Kidney (tissue), 14 donors: Measurements from ENCODE around the gene CLPX. TPM values are rescaled to one million over a fixed set of nuclear protein-coding genes. Genes with fewer than 3 reads are reported as not detected.

ENCODE experiments used
- DNase-seq, 5 donors: peaks; one replicate each; pipeline ENCODE4 v3.0.0-alpha.2; 2013 to 2020
- FAIRE-seq: peaks from 2 replicates; lab custom pipeline; 2012; peaks lifted over from hg19 to GRCh38; lab: Jason Lieb, UNC
- H3K27ac ChIP-seq, 2 donors: one replicate each; pipeline ENCODE4 v1.7.0; 2013; ENCODE audit warnings: low read depth in 2 of 2, low read length in 2 of 2, inconsistent platforms in 1 of 2
- H3K27me3 ChIP-seq: one replicate; pipeline ENCODE4 v1.7.1; 2013; ENCODE audit warnings: low read length, inconsistent platforms; ENCODE audit not compliant: control insufficient read depth, insufficient read depth
- H3K36me3 ChIP-seq, 3 donors: one replicate each; pipeline versions ENCODE4 v1.7.0 to v1.7.1; 2013; ENCODE audit warnings: low read length in 3 of 3, control low read depth in 1 of 3, inconsistent platforms in 1 of 3; ENCODE audit not compliant: insufficient read depth in 3 of 3, control insufficient read depth in 2 of 3
- H3K4me1 ChIP-seq, 3 donors: one replicate each; pipeline versions ENCODE4 v1.7.0 to v1.7.1; 2013; ENCODE audit warnings: low read length in 3 of 3, inconsistent platforms in 1 of 3, low read depth in 1 of 3; ENCODE audit not compliant: control insufficient read depth in 2 of 3, insufficient read depth in 2 of 3
- H3K4me3 ChIP-seq, 3 donors: one replicate each; pipeline versions ENCODE4 v1.7.0 to v1.8.1; 2013; ENCODE audit warnings: low read length in 3 of 3, control low read depth in 1 of 3, inconsistent platforms in 1 of 3
- H3K9ac ChIP-seq, 3 donors: one replicate each; pipeline versions ENCODE4 v1.7.0 to v1.7.1; 2013; ENCODE audit warnings: low read length in 3 of 3, control low read depth in 1 of 3, inconsistent platforms in 1 of 3
- H3K9me3 ChIP-seq, 3 donors: one replicate each; pipeline versions ENCODE4 v1.7.0 to v1.7.1; 2013; ENCODE audit warnings: low read length in 3 of 3, control low read depth in 1 of 3, inconsistent platforms in 1 of 3; ENCODE audit not compliant: control insufficient read depth in 2 of 3, insufficient read depth in 1 of 3
- CTCF ChIP-seq: IDR thresholded peaks from 3 replicates; pipeline ENCODE4 v1.5.1; 2012; ENCODE audit warnings: mild to moderate bottlenecking, moderate library complexity, borderline replicate concordance; ENCODE audit not compliant: insufficient read depth; ENCODE audit errors: extremely low read depth
- intact Hi-C: fragments of 100-400 bp; cut with DNase I; formaldehyde crosslinking; loops from one replicate; pipeline ENCODE4 v1.11.1; 2022
- polyA plus RNA-seq: library from polyadenylated mRNA; stranded (reverse); fragments of 350-450 nt; fragmentation: Illumina TruSeq; extraction: RNeasy Lipid Tissue Mini Kit (QIAGEN cat#74804); gene quantifications from one replicate; pipeline ENCODE4 v1.2.3, GENCODE V29; 2014; ENCODE audit warnings: low read depth, low replicate concordance; ENCODE audit not compliant: insufficient read depth
- total RNA-seq: library from RNA; stranded (reverse); fragmentation: NEBNext Ultra II Directional; extraction: Animal tissue kit (Norgen Biotek cat#: 25700); gene quantifications from one replicate; pipeline ENCODE4 v1.2.1, GENCODE V29; 2021
- donor health status: control.
- donor health status: control.
- donor health status: control.
- donor health status: control.
- donor health status: control.
- donor health status: DM: yes; HTN: yes; CAD: no.
- donor health status: Normal renal cell carcinoma (clear cell type).

The CLPX gene
- total and polyA plus RNA-seq, 2 donors from 2014 or later = 18.4 to 48.2 TPM

GRCh38 chr15:65210770-65211481 lies 25.8 kb upstream of the CLPX start, which contains the start of gene CILP:
Gene CILP (minus strand): TSS chr15:65211473. CDS start chr15:65209755, 1,718 bp downstream.
- Histone ChIP-seq H3K27ac (no peak within 1 kb of the TSS), H3K9ac (no peak within 1 kb of the TSS)

DNA sequence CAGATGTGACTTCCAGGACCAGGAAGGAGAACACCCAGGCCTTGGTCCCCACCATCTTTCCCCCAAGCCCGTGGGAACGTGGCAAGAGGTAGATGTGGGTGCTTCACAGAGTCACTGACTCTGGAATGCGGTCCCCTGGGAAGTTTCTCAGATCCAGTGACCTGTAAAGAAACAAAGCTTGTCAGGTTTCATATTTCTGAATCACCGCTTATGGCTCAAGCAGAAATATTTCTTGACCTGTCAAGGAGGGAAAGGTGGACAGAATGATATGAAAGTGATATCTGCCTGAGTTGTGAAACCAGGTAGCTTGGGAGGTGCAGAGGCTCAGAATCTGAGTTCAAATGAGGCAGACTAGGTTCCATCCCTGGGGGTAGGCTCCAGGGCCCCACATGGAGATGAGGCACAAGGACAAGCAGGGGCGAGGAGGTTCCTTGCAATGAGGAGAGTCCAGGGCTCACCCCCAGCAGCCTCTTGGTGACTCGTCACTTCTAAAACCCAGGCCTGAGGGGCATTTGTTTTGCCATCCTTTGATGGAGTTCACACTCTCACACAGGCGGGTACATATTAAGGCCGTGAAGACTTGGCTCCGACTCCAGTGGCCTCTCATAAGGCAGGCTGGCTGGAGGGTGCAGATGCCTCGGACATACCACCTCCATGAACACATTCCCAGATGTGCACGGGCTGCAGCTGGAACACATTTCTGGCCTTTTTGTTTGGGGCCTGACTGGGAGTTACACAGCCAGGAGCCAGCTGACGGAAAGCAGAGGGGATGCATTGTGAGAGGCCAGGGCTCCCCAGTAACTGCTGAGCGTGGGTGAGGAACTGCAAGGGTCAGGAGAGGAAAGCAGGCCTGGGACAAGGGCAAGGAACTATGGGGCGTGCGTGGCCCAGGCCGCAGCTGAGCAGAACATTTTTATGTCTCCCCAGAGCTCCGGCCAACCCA lies 24.8 kb upstream of the CLPX start:
- no peaks in the 10 kb centered on the region for H3K27me3 ChIP-seq
- no peaks in the 10 kb centered on the region for H3K36me3 ChIP-seq
- FAIRE-seq (no peak), DNase-seq (peak in 3 of 5 donors; percentile 21 to 79 (median 62))
- no peaks in the 10 kb centered on the region for H3K9me3 ChIP-seq
- no peak overlapping the region for H3K27ac ChIP-seq
- intact Hi-C loops = no loop called here
- H3K9ac ChIP-seq = no peak overlapping the region
- peaks cover 0 to 8% (median 4%) of the 10 kb centered on the region in 3 donors for H3K4me1 ChIP-seq
- H3K4me3 ChIP-seq = no peak overlapping the region
- no peak for TF ChIP-seq CTCF

More at GRCh38 chr15:65210770-65211481, 25.8 kb upstream of the CLPX start, which contains the start of gene CILP:
- intact Hi-C loops = no loop called here
- no peak for FAIRE-seq
- Histone ChIP-seq H3K9me3 (no peaks in the 10 kb centered on the region), H3K27me3 (no peaks in the 10 kb centered on the region), H3K4me3 (no peak within 1 kb of the TSS), H3K4me1 (peaks cover 0 to 8% (median 4%) of the 10 kb centered on the region in 3 donors), H3K36me3 (no peaks in the 10 kb centered on the region)
- no peak for DNase-seq
- TF ChIP-seq CTCF = no peak

GRCh38 chr15:65208647-65209046 lies 23.5 kb upstream of the CLPX start:
- H3K27ac ChIP-seq = no peak overlapping the region
- intact Hi-C loops = no loop called here
- H3K4me3 ChIP-seq = no peak overlapping the region
- no peak for FAIRE-seq
- no peaks in the 10 kb centered on the region for H3K9me3 ChIP-seq
- DNase-seq = peak in 1 of 5 donors; percentile 45
- H3K9ac ChIP-seq = no peak overlapping the region
- no peaks in the 10 kb centered on the region for H3K27me3 ChIP-seq
- no peak for TF ChIP-seq CTCF
- peaks cover 0 to 8% (median 4%) of the 10 kb centered on the region in 3 donors for H3K4me1 ChIP-seq
- H3K36me3 ChIP-seq = no peaks in the 10 kb centered on the region
